H1 (cell line): ENCODE measurements around the gene SYP. TPM values are rescaled to one million over a fixed set of nuclear protein-coding genes. Genes with fewer than 3 reads are reported as not detected.

Experiments used
- CTCF ChIA-PET: fragments of 300-600 bp; sonication (Branson Sonifier 250); formaldehyde crosslinking; loops from one replicate; lab custom pipeline; 2021; ENCODE audit not compliant: partially characterized antibody; lab: Charles Lee
- POLR2A ChIA-PET: fragments of 300-600 bp; sonication (Branson Sonifier 250); formaldehyde crosslinking; loops from one replicate; lab custom pipeline; 2021; ENCODE audit warnings: inconsistent platforms; ENCODE audit not compliant: partially characterized antibody; lab: Charles Lee
- DNase-seq, 2 experiments: peaks; one replicate each; pipeline versions ENCODE4 v3.0.0 to v3.0.0-alpha.2; 2010 to 2022; ENCODE audit warnings: low spot score in 2 of 2, low read depth in 1 of 2, mixed read lengths in 1 of 2
- FAIRE-seq: peaks from 2 replicates; lab custom pipeline; 2011; peaks lifted over from hg19 to GRCh38; lab: Jason Lieb, UNC
- H2AFZ ChIP-seq: 2 replicates; pipeline ENCODE4 v1.8.1; 2012; ENCODE audit warnings: low read length, inconsistent platforms
- H2AK5ac ChIP-seq: 2 replicates; pipeline ENCODE4 v1.6.1; 2013; ENCODE audit warnings: low read depth, low read length
- H2BK120ac ChIP-seq: replicated peaks from 2 replicates; pipeline ENCODE3; 2013; ENCODE audit warnings: low read depth, low read length, inconsistent platforms
- H2BK12ac ChIP-seq: 2 replicates; pipeline ENCODE4 v1.6.1; 2013; ENCODE audit warnings: low read depth, low read length
- H2BK15ac ChIP-seq: 2 replicates; pipeline ENCODE4 v1.6.1; 2013; ENCODE audit warnings: low read length
- H2BK20ac ChIP-seq: 2 replicates; pipeline ENCODE4 v1.6.1; 2013; ENCODE audit warnings: low read length
- H2BK5ac ChIP-seq: 2 replicates; pipeline ENCODE4 v1.6.1; 2013; ENCODE audit warnings: low read depth, low read length
- H3K14ac ChIP-seq: 2 replicates; pipeline ENCODE4 v1.6.1; 2013; ENCODE audit warnings: inconsistent platforms; ENCODE audit not compliant: insufficient read length
- H3K18ac ChIP-seq: 2 replicates; pipeline ENCODE4 v1.6.1; 2013; ENCODE audit warnings: low read length; ENCODE audit errors: extremely low read depth
- H3K23ac ChIP-seq: 2 replicates; pipeline ENCODE4 v1.6.1; 2013; ENCODE audit warnings: inconsistent platforms; ENCODE audit not compliant: insufficient read length
- H3K23me2 ChIP-seq: 2 replicates; pipeline ENCODE4 v1.6.1; 2013; ENCODE audit warnings: low read depth, low read length
- H3K27ac ChIP-seq: 2 replicates; pipeline ENCODE4 v1.6.1; 2011; ENCODE audit warnings: low read depth, low read length, inconsistent platforms
- H3K27me3 ChIP-seq, 4 experiments: replicated peaks in 1 of 4; 1 replicate in 1 of 4; 2 replicates in 3 of 4; pipeline versions ENCODE4 v1.6.1 to v1.8.1; 2011 to 2013; ENCODE audit warnings: low read length in 3 of 4, mild to moderate bottlenecking in 3 of 4, inconsistent platforms in 2 of 4, mixed read lengths in 2 of 4, moderate library complexity in 1 of 4; ENCODE audit not compliant: control insufficient read depth in 3 of 4, insufficient read depth in 3 of 4; ENCODE audit errors: extremely low read depth in 1 of 4
- H3K36me3 ChIP-seq, 4 experiments: 2 replicates each; pipeline versions ENCODE4 v1.6.1 to v1.8.1; 2011 to 2013; ENCODE audit warnings: mild to moderate bottlenecking in 4 of 4, low read length in 3 of 4, moderate library complexity in 2 of 4, control low read depth in 1 of 4, inconsistent platforms in 1 of 4; ENCODE audit not compliant: insufficient read depth in 4 of 4, control insufficient read depth in 2 of 4
- H3K4ac ChIP-seq: replicated peaks from 2 replicates; pipeline ENCODE3; 2013; ENCODE audit warnings: low read length, low read depth, mixed read lengths, inconsistent platforms; ENCODE audit not compliant: insufficient read length
- H3K4me1 ChIP-seq, 4 experiments: replicated peaks in 1 of 4; 1 replicate in 1 of 4; 2 replicates in 3 of 4; pipeline versions ENCODE4 v1.6.1 to v1.8.1; 2011 to 2013; ENCODE audit warnings: low read length in 3 of 4, inconsistent platforms in 2 of 4, mixed read lengths in 1 of 4; ENCODE audit not compliant: insufficient read depth in 4 of 4, control insufficient read depth in 3 of 4
- H3K4me2 ChIP-seq, 2 experiments: 2 replicates each; pipeline versions ENCODE4 v1.6.1 to v1.8.1; 2011 to 2013; ENCODE audit warnings: low read depth in 2 of 2, low read length in 2 of 2, control low read depth in 1 of 2, inconsistent platforms in 1 of 2, mild to moderate bottlenecking in 1 of 2; ENCODE audit not compliant: insufficient read depth in 1 of 2
- H3K4me3 ChIP-seq, 4 experiments: fragments of 200-600, 300-600 bp in 1 of 4; sonication (generic), shearing (Covaris generic), sonication (Bioruptor Twin) in 1 of 4; 2 replicates each; pipeline versions ENCODE4 v1.5.1 to v1.8.1; 2011 to 2016; ENCODE audit warnings: low read length in 4 of 4, low read depth in 3 of 4, control low read depth in 2 of 4, inconsistent platforms in 2 of 4, mild to moderate bottlenecking in 2 of 4, mixed read lengths in 1 of 4, moderate library complexity in 1 of 4; ENCODE audit not compliant: insufficient read depth in 2 of 4; ENCODE audit errors: extremely low read depth in 1 of 4
- H3K56ac ChIP-seq: replicated peaks from 2 replicates; pipeline ENCODE3; 2013; ENCODE audit warnings: low read depth, mild to moderate bottlenecking, mixed read lengths, low read length, inconsistent platforms; ENCODE audit not compliant: insufficient read length
- H3K79me1 ChIP-seq: 2 replicates; pipeline ENCODE4 v1.6.1; 2013; ENCODE audit warnings: low read depth, low read length, control low read depth
- H3K79me2 ChIP-seq, 2 experiments: 2 replicates each; pipeline versions ENCODE4 v1.6.1 to v1.8.1; 2012 to 2013; ENCODE audit warnings: low read length in 2 of 2, mild to moderate bottlenecking in 2 of 2, inconsistent platforms in 1 of 2; ENCODE audit not compliant: insufficient read depth in 2 of 2, control insufficient read depth in 1 of 2
- H3K9ac ChIP-seq, 4 experiments: replicated peaks in 1 of 4; 1 replicate in 1 of 4; 2 replicates in 3 of 4; pipeline versions ENCODE4 v1.6.1 to v1.8.1; 2011 to 2013; ENCODE audit warnings: low read depth in 3 of 4, low read length in 3 of 4, control low read depth in 2 of 4, mild to moderate bottlenecking in 2 of 4, moderate library complexity in 2 of 4, inconsistent platforms in 1 of 4; ENCODE audit errors: extremely low read depth in 1 of 4
- H3K9me3 ChIP-seq, 2 experiments: 2 replicates each; pipeline versions ENCODE4 v1.6.1 to v1.8.1; 2012 to 2013; ENCODE audit warnings: mild to moderate bottlenecking in 2 of 2, moderate library complexity in 2 of 2, control low read depth in 1 of 2, inconsistent platforms in 1 of 2, low read depth in 1 of 2, low read length in 1 of 2, mixed read lengths in 1 of 2; ENCODE audit not compliant: insufficient read depth in 2 of 2
- H4K20me1 ChIP-seq, 2 experiments: replicated peaks in 1 of 2; 2 replicates each; pipeline versions ENCODE3 to v1.8.1; 2011 to 2013; ENCODE audit warnings: inconsistent platforms in 2 of 2, low read length in 2 of 2, mild to moderate bottlenecking in 1 of 2; ENCODE audit not compliant: insufficient read depth in 2 of 2, control insufficient read depth in 1 of 2
- H4K5ac ChIP-seq: 2 replicates; pipeline ENCODE4 v1.6.1; 2013; ENCODE audit warnings: low read length, low read depth, mixed read lengths, inconsistent platforms; ENCODE audit not compliant: insufficient read length
- H4K8ac ChIP-seq: 2 replicates; pipeline ENCODE4 v1.8.0; 2013; ENCODE audit warnings: mild to moderate bottlenecking, moderate library complexity, low read length, inconsistent platforms; ENCODE audit not compliant: insufficient read depth; ENCODE audit errors: extremely low read depth
- H4K91ac ChIP-seq: replicated peaks from 2 replicates; pipeline ENCODE3; 2013; ENCODE audit warnings: low read length, mixed read lengths, inconsistent platforms; ENCODE audit not compliant: insufficient read length
- CTBP2 ChIP-seq: IDR thresholded peaks from 2 replicates; pipeline ENCODE4 v1.7.0; 2011; ENCODE audit warnings: borderline replicate concordance, mild to moderate bottlenecking, moderate library complexity, mixed read lengths, low read length; ENCODE audit not compliant: insufficient read depth, insufficient read length
- EGR1 ChIP-seq: IDR thresholded peaks from 2 replicates; pipeline ENCODE4 v1.6.1; 2011; ENCODE audit warnings: low read depth, low read length, borderline replicate concordance
- EZH2 ChIP-seq: fragments of 200-600 bp; sonication (generic); IDR thresholded peaks from 2 replicates; pipeline ENCODE4 v1.7.1; 2012; ENCODE audit warnings: low read depth, mild to moderate bottlenecking, moderate library complexity, low read length, inconsistent platforms; ENCODE audit not compliant: severe bottlenecking
- POLR2AphosphoS5 ChIP-seq: IDR thresholded peaks from 2 replicates; pipeline ENCODE4 v1.6.1; 2011; ENCODE audit warnings: low read depth, low read length
- RAD21 ChIP-seq, 2 experiments: IDR thresholded peaks in 1 of 2; conservative IDR thresholded peaks in 1 of 2; 2 replicates each; pipeline ENCODE4 v1.6.1; 2011; ENCODE audit warnings: low read depth in 2 of 2, low read length in 2 of 2, improper control_type of control experiment in 1 of 2, inconsistent platforms in 1 of 2, mild to moderate bottlenecking in 1 of 2, moderate library complexity in 1 of 2
- SIN3A ChIP-seq, 2 experiments: IDR thresholded peaks in 1 of 2; conservative IDR thresholded peaks in 1 of 2; 2 replicates each; pipeline ENCODE4 v1.6.1; 2011 to 2012; ENCODE audit warnings: low read length in 2 of 2, improper control_type of control experiment in 1 of 2, low read depth in 1 of 2, mild to moderate bottlenecking in 1 of 2
- WGBS, 2 experiments: shearing (Covaris generic) in 1 of 2; methylation state at CpG; one replicate each; pipeline versions ENCODE4 v1.1.6 to v1.1.7; 2013 to 2015; ENCODE audit warnings: low lambda C conversion rate in 2 of 2, mixed read lengths in 2 of 2, inconsistent platforms in 1 of 2, low coverage in 1 of 2, missing lambda C conversion rate in 1 of 2; ENCODE audit not compliant: insufficient replicate concordance in 2 of 2, insufficient coverage in 1 of 2, insufficient read length in 1 of 2; ENCODE audit errors: extremely low coverage in 1 of 2, missing lambda C conversion rate in 1 of 2; 5-methylcytosine and 5-hydroxymethylcytosine counted together
- polyA plus RNA-seq, 7 experiments: library from polyadenylated mRNA; depleted of rRNA in 3 of 7; stranded (reverse) in 5 of 7; unstranded in 2 of 7; fragments of >200 nt in 5 of 7; fragments of 200-250 nt in 2 of 7; gene quantifications; 1 replicate in 5 of 7; 2 replicates in 1 of 7; 4 replicates in 1 of 7; pipeline versions ENCODE4 v1.2.1 to v1.2.3, GENCODE V29; 2011 to 2013; ENCODE audit warnings: missing spikeins in 2 of 7, mixed read lengths in 2 of 7
- total RNA-seq: library from RNA; stranded (reverse); fragmentation: NEBNext Ultra II Directional; extraction: Animal tissue kit (Norgen Biotek cat#: 25700); gene quantifications from 2 replicates; pipeline ENCODE4 v1.2.1, GENCODE V29; 2021
- TF ChIP-seq, protein P1 (sequence below), 3 experiments: IDR thresholded peaks; 1 replicate in 2 of 3; 2 replicates in 1 of 3; pipeline versions ENCODE4 v1.5.1 to v1.6.1; 2011; ENCODE audit warnings: low read length in 3 of 3, mild to moderate bottlenecking in 3 of 3, inconsistent platforms in 2 of 3, low read depth in 1 of 3, moderate library complexity in 1 of 3; ENCODE audit not compliant: insufficient read depth in 1 of 3; ENCODE audit errors: control extremely low read depth in 1 of 3

The SYP gene
- total and polyA plus RNA-seq, 2 of the 8 experiments (the other 6 are each of a cell fraction or from before 2014, with no cell fraction given) = 4.3 to 10.8 TPM

DNA sequence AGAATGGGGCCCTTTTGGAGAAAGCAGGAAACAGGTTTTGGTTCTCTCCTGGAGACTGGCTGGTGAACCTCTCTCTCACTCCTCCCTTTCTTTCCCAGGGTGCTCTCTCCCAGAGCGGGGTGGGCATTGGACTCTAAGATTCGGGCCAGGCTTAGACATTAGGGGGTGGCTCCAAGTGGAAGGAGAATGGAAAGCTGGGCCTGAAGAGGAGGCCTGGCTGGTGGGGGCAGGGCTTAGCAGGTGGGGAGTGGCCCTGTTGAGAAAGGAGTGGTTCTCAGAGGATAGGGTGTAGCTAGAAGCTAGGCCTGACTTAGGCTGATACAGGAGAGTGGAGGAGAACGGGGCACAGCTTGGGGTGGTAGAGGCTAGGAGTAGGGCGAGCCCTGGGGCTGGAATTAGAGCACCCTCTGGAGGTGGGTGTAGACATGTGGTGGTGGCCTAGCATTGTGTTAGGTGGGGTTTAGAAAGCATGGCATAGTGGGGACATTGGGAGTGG, 22.6 kb downstream of the SYP start:
- TF ChIP-seq RAD21 (IDR thresholded peaks at IDR 0.05 in 1 of 2, conservative IDR thresholded peaks at IDR 0.05 in 1 of 2; ENCODE audit: low read depth in 2 of 2, low read length in 2 of 2) = peak; percentile 17 to 31; a peak in 2 of 4 replicates
- no peak for TF ChIP-seq POLR2AphosphoS5
- TF ChIP-seq SIN3A (conservative IDR thresholded peaks at IDR 0.05 in 1 of 2, IDR thresholded peaks at IDR 0.05 in 1 of 2; ENCODE audit: low read depth in 1 of 2, low read length in 2 of 2) = no peak
- no peak for TF ChIP-seq EZH2
- TF ChIP-seq CTBP2 = no peak
- TF ChIP-seq, protein P1, sequence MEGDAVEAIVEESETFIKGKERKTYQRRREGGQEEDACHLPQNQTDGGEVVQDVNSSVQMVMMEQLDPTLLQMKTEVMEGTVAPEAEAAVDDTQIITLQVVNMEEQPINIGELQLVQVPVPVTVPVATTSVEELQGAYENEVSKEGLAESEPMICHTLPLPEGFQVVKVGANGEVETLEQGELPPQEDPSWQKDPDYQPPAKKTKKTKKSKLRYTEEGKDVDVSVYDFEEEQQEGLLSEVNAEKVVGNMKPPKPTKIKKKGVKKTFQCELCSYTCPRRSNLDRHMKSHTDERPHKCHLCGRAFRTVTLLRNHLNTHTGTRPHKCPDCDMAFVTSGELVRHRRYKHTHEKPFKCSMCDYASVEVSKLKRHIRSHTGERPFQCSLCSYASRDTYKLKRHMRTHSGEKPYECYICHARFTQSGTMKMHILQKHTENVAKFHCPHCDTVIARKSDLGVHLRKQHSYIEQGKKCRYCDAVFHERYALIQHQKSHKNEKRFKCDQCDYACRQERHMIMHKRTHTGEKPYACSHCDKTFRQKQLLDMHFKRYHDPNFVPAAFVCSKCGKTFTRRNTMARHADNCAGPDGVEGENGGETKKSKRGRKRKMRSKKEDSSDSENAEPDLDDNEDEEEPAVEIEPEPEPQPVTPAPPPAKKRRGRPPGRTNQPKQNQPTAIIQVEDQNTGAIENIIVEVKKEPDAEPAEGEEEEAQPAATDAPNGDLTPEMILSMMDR (IDR thresholded peaks at IDR 0.05; ENCODE audit: control extremely low read depth in 1 of 3, insufficient read depth in 1 of 3, low read depth in 1 of 3, low read length in 3 of 3) = peak in 2 of 3 experiments; percentile 6 to 7; a peak in 2 of 4 replicates
- no peak for TF ChIP-seq EGR1
- no peak for FAIRE-seq
- H2BK15ac ChIP-seq = no peak overlapping the region
- peaks cover 0 to 15% (median 4%) of the 10 kb centered on the region in 4 experiments; a peak in 5 of 8 replicates for H3K36me3 ChIP-seq
- no peak overlapping the region for H3K9ac ChIP-seq
- no peaks in the 10 kb centered on the region for H3K79me1 ChIP-seq
- no peak overlapping the region for H3K14ac ChIP-seq
- no peak overlapping the region for H4K91ac ChIP-seq
- H2BK120ac ChIP-seq = no peak overlapping the region
- ChIA-PET CTCF (interaction anchor here (1.5 kb wide), 1 partner anchor 34 kb away, joined by 6 read pairs; no protein-coding TSS in a partner anchor), POLR2A (interaction anchor here (1.4 kb wide), 1 partner anchor 15 kb away, joined by 3 read pairs; no protein-coding TSS in a partner anchor)
- H3K27me3 ChIP-seq = no peaks in the 10 kb centered on the region; a peak in 2 of 7 replicates
- H3K27ac ChIP-seq = no peak overlapping the region
- 84% methylated on average over 4 of the region's 4 CpGs; no CpG with 5 or more reads in 1 of the 2 experiments for WGBS, 2 experiments
- H3K4me1 ChIP-seq = no peaks in the 10 kb centered on the region
- H3K4me3 ChIP-seq = no peak overlapping the region
- no peak overlapping the region for H3K4ac ChIP-seq
- peaks cover 0 to 5% of the 10 kb centered on the region in 2 experiments for H4K20me1 ChIP-seq
- H3K4me2 ChIP-seq = no peak overlapping the region
- no peak overlapping the region for H3K18ac ChIP-seq
- no peaks in the 10 kb centered on the region for H3K79me2 ChIP-seq
- no peak overlapping the region for H2AFZ ChIP-seq
- H3K23ac ChIP-seq = no peak overlapping the region
- DNase-seq = no peak
- H4K5ac ChIP-seq = no peak overlapping the region
- H2BK12ac ChIP-seq = no peak overlapping the region
- no peak overlapping the region for H2BK20ac ChIP-seq
- H4K8ac ChIP-seq = no peak overlapping the region
- H3K56ac ChIP-seq = no peak overlapping the region
- no peak overlapping the region for H2BK5ac ChIP-seq
- H2AK5ac ChIP-seq = no peak overlapping the region
- H3K23me2 ChIP-seq = no peaks in the 10 kb centered on the region; the same call in 1 of the 2 replicates
- no peaks in the 10 kb centered on the region for H3K9me3 ChIP-seq
